Kidney (tissue), 14 donors: Measurements from ENCODE around the gene PKLR. TPM values are rescaled to one million over a fixed set of nuclear protein-coding genes. Genes with fewer than 3 reads are reported as not detected.
A peak's percentile ranks its signal among the peaks of the same experiment; 100 is the strongest.

Experiments
- DNase-seq, 5 donors: peaks; one replicate each; pipeline ENCODE4 v3.0.0-alpha.2; 2013 to 2020
- FAIRE-seq: peaks from 2 replicates; lab custom pipeline; 2012; peaks lifted over from hg19 to GRCh38; lab: Jason Lieb, UNC
- H3K27ac ChIP-seq, 2 donors: one replicate each; pipeline ENCODE4 v1.7.0; 2013; ENCODE audit warnings: low read depth in 2 of 2, low read length in 2 of 2, inconsistent platforms in 1 of 2
- H3K27me3 ChIP-seq: one replicate; pipeline ENCODE4 v1.7.1; 2013; ENCODE audit warnings: low read length, inconsistent platforms; ENCODE audit not compliant: control insufficient read depth, insufficient read depth
- H3K36me3 ChIP-seq, 3 donors: one replicate each; pipeline versions ENCODE4 v1.7.0 to v1.7.1; 2013; ENCODE audit warnings: low read length in 3 of 3, control low read depth in 1 of 3, inconsistent platforms in 1 of 3; ENCODE audit not compliant: insufficient read depth in 3 of 3, control insufficient read depth in 2 of 3
- H3K4me1 ChIP-seq, 3 donors: one replicate each; pipeline versions ENCODE4 v1.7.0 to v1.7.1; 2013; ENCODE audit warnings: low read length in 3 of 3, inconsistent platforms in 1 of 3, low read depth in 1 of 3; ENCODE audit not compliant: control insufficient read depth in 2 of 3, insufficient read depth in 2 of 3
- H3K4me3 ChIP-seq, 3 donors: one replicate each; pipeline versions ENCODE4 v1.7.0 to v1.8.1; 2013; ENCODE audit warnings: low read length in 3 of 3, control low read depth in 1 of 3, inconsistent platforms in 1 of 3
- H3K9ac ChIP-seq, 3 donors: one replicate each; pipeline versions ENCODE4 v1.7.0 to v1.7.1; 2013; ENCODE audit warnings: low read length in 3 of 3, control low read depth in 1 of 3, inconsistent platforms in 1 of 3
- H3K9me3 ChIP-seq, 3 donors: one replicate each; pipeline versions ENCODE4 v1.7.0 to v1.7.1; 2013; ENCODE audit warnings: low read length in 3 of 3, control low read depth in 1 of 3, inconsistent platforms in 1 of 3; ENCODE audit not compliant: control insufficient read depth in 2 of 3, insufficient read depth in 1 of 3
- CTCF ChIP-seq: IDR thresholded peaks from 3 replicates; pipeline ENCODE4 v1.5.1; 2012; ENCODE audit warnings: mild to moderate bottlenecking, moderate library complexity, borderline replicate concordance; ENCODE audit not compliant: insufficient read depth; ENCODE audit errors: extremely low read depth
- intact Hi-C: fragments of 100-400 bp; cut with DNase I; formaldehyde crosslinking; loops from one replicate; pipeline ENCODE4 v1.11.1; 2022
- polyA plus RNA-seq: library from polyadenylated mRNA; stranded (reverse); fragments of 350-450 nt; fragmentation: Illumina TruSeq; extraction: RNeasy Lipid Tissue Mini Kit (QIAGEN cat#74804); gene quantifications from one replicate; pipeline ENCODE4 v1.2.3, GENCODE V29; 2014; ENCODE audit warnings: low read depth, low replicate concordance; ENCODE audit not compliant: insufficient read depth
- total RNA-seq: library from RNA; stranded (reverse); fragmentation: NEBNext Ultra II Directional; extraction: Animal tissue kit (Norgen Biotek cat#: 25700); gene quantifications from one replicate; pipeline ENCODE4 v1.2.1, GENCODE V29; 2021
- donor health status: control.
- donor health status: control.
- donor health status: control.
- donor health status: control.
- donor health status: control.
- donor health status: DM: yes; HTN: yes; CAD: no.
- donor health status: Normal renal cell carcinoma (clear cell type).

The PKLR gene
- total and polyA plus RNA-seq, 2 donors from 2014 or later: 0.82 to 19.9 TPM

DNA sequence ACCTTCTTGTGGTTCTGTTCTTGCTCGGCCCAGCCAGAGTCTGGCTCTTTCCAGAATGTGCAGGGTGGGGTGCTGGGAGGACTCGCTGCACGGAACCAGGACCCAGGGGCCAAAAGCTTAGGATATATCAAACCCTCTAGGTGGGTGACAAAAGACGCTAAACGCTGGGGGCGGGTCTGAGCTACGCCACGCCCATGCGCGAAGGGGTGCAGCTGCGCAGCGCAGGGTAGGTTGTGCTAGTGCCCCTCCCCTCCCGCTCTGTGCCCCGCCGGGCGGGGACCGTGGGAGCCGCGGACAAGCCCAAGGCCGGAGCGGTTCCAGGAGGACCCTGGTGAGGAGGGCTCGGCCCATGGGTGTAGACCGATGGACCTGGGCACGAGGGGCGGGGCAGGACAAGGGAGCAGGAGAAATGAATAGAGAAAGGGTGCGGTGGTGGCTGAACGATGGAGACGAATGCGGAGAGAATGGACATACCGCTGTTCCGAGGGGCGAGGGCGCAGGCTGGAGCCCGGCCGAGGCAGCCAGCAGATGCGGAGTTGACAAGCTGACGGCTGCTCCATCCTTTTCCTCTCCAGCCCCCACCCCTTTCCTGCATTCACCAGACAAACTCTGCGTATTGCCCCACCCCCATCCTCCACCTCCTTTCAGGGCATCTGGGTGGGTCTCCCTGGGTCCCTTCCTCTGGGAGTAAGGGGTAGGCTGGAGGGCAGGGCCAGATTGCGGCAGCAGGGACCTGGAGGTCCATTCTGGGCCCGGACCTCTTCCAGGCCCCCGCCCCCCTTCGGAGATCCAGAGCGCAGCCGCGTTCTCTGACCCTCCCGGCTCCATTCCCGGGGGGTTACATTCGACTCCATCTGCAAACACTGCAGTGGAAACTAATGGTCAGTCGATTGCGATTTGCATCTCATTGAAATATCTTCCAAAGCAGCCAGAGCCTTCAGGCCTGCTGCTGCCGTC lies 19.7 kb upstream of the PKLR start, which contains the start of gene RUSC1:
RUSC1 (plus strand) TSS at position 234 of the 957 bp plus-strand sequence. CDS start 880 bp downstream, outside the sequence.
- Histone ChIP-seq H3K4me1 (peaks cover 0 to 19% (median 11%) of the 10 kb centered on the region in 3 donors), H3K9me3 (no peaks in the 10 kb centered on the region)
- TF ChIP-seq CTCF: no peak

DNA sequence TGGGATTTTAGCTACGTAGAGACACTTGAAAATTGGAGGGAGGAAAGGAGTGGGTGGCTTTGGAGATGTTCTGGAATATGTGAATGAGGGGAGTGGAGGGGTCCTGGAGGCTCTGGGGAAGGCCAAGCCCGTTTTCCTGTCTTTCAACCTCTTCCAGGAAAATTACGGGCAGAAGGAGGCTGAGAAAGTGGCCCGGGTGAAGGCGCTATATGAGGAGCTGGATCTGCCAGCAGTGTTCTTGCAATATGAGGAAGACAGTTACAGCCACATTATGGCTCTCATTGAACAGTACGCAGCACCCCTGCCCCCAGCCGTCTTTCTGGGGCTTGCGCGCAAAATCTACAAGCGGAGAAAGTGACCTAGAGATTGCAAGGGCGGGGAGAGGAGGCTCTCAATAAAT lies 19.0 kb upstream of the PKLR start:
- intact Hi-C loops: no loop called here
- peak overlapping the region in 2 of 3 donors; percentile 14 to 65 for H3K9ac ChIP-seq
- DNase-seq: peak in 1 of 5 donors; percentile 47
- no peaks in the 10 kb centered on the region for H3K9me3 ChIP-seq
- peaks cover 0 to 16% (median 11%) of the 10 kb centered on the region in 3 donors for H3K4me1 ChIP-seq
- H3K36me3 ChIP-seq: peaks cover 0 to 5% (median 0%) of the 10 kb centered on the region in 3 donors
- H3K27ac ChIP-seq: peak overlapping the region; percentile 34 to 85
- H3K4me3 ChIP-seq: peak overlapping the region; percentile 60 to 73 (median 66)
- no peaks in the 10 kb centered on the region for H3K27me3 ChIP-seq
- no peak for FAIRE-seq
- no peak for TF ChIP-seq CTCF

More for the DNA sequence above, 19.7 kb upstream of the PKLR start, which contains the start of gene RUSC1:
- peak within 1 kb of the TSS; percentile 85 to 97 for H3K27ac ChIP-seq
- intact Hi-C loops: no loop called here
- H3K4me3 ChIP-seq: peak within 1 kb of the TSS; percentile 60 to 73 (median 66)
- no peak for FAIRE-seq
- H3K27me3 ChIP-seq: no peaks in the 10 kb centered on the region
- DNase-seq: peak; percentile 79 to 92 (median 91)
- peak within 1 kb of the TSS in 2 of 3 donors; percentile 59 to 65 for H3K9ac ChIP-seq
- peaks cover 0 to 5% (median 0%) of the 10 kb centered on the region in 3 donors for H3K36me3 ChIP-seq

- intact Hi-C loops: no loop called here
- no peak for FAIRE-seq
- TF ChIP-seq CTCF: no peak
- no peaks in the 10 kb centered on the region for H3K27me3 ChIP-seq
- DNase-seq: peak in 1 of 5 donors; percentile 38
- H3K27ac ChIP-seq: no peak overlapping the region
- H3K4me3 ChIP-seq: no peak overlapping the region
- H3K36me3 ChIP-seq: peaks cover 3 to 5% (median 3%) of the 10 kb centered on the region in 3 donors
- H3K9ac ChIP-seq: no peak overlapping the region
- peaks cover 0 to 14% (median 11%) of the 10 kb centered on the region in 3 donors for H3K4me1 ChIP-seq
- H3K9me3 ChIP-seq: no peaks in the 10 kb centered on the region
Observed at GRCh38 chr1:155319536-155319935, 18.3 kb upstream of the PKLR start.
